RPMI8226 (cell line): ENCODE data around the gene RABAC1.
A peak's percentile ranks its signal among the peaks of the same experiment; 100 is the strongest.
"Not testable (repeated sequence)": the region's sequence is repeated elsewhere in the genome, so short reads cannot be mapped to it uniquely, and the experiment has no call there.

Experiments
- DNase-seq: peaks from one replicate; pipeline ENCODE4 v3.0.0-alpha.2; 2015

Gene RABAC1, protein sequence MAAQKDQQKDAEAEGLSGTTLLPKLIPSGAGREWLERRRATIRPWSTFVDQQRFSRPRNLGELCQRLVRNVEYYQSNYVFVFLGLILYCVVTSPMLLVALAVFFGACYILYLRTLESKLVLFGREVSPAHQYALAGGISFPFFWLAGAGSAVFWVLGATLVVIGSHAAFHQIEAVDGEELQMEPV

DNA sequence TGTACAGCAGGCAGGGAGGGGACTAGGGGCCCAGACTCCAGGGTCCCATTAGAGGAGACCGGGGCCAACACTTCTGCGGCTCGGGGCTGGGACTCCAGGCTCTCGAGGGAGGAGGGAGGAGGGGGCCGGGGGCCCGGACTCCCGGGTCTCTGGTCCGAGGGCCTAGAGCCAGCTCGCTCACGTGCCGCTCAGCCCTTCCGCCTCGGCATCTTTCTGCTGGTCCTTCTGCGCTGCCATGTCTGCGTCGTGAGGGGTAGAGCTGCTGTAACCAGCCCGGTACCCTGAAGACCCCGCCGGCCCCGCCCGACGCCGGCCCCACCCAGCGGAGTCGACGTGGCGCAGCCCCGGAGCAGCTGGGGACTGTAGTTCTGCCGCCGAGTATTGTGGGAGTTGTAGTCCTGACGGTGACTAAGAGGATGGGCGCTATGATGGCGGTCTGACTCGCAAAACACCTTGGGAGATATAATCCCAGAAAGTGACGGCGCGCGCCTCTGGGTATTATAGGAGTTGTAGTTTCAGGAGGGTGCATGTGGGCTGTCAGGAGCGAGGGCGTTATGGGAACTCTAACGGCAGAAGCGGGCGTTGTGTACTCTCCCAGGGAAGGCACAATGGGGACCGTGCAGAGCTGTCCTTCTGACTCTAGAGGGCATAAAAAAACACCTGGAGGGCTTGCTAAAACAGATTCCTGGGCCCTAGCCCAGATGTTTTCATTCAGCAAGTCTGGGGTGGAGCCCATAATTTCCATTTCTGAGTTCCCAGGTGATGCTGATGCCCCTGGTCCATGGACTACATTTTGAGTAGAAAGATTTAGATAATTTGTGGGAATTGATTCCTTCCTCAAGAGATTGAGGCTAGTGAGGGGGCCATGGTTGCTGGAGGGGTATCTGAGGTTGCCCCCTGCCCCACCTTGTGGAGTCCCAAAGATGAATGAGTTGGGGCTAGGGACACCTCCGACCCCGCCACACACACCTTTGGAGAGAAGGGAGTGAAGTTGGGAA, at the start of gene RABAC1:
Gene RABAC1, minus strand, starts transcription at position 266 of the 998 bp plus-strand sequence. Its CDS starts 29 bp downstream, at position 237.
- DNase-seq: peak; percentile 84

DNA sequence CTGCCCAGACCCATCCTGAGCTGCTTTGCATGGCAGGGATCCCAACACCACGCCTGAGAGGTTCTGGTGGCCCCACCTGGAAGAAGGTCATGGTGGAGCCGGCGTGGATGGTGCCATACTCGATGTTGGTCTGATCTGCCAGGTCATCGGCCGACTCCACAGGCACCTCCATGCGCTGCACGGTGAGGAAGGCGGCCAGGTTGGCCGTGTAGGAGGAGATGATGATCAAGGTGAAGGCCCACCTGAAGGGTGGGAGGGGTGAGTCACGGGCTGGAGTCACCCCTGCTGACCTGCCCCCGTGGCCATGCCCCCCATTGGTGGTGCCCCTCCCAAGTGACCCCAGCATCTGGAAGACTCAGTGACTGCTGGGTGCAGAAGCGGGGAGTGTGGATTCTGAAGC, 47.4 kb upstream of the RABAC1 start:
- no peak for DNase-seq

DNA sequence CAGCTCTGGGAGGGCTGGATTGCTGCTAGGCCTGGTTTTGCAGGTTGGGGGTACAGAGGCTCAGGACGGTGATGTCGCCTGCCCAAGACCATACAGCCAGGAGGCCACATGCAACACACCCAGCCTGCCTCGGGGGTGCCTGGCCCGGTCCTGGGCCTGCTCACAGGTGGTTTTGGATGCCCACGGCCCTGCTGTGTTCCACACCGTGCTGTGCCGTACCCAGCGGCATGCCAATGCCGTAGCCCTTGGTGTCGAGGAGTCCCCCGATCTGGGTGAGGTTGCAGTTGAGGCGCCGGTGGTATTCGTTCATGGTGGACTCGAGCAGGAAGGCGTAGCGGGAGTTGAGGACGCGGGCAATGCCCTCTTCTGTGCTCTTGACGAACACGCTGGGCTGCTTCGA, 46.4 kb upstream of the RABAC1 start:
- DNase-seq: no peak

DNA sequence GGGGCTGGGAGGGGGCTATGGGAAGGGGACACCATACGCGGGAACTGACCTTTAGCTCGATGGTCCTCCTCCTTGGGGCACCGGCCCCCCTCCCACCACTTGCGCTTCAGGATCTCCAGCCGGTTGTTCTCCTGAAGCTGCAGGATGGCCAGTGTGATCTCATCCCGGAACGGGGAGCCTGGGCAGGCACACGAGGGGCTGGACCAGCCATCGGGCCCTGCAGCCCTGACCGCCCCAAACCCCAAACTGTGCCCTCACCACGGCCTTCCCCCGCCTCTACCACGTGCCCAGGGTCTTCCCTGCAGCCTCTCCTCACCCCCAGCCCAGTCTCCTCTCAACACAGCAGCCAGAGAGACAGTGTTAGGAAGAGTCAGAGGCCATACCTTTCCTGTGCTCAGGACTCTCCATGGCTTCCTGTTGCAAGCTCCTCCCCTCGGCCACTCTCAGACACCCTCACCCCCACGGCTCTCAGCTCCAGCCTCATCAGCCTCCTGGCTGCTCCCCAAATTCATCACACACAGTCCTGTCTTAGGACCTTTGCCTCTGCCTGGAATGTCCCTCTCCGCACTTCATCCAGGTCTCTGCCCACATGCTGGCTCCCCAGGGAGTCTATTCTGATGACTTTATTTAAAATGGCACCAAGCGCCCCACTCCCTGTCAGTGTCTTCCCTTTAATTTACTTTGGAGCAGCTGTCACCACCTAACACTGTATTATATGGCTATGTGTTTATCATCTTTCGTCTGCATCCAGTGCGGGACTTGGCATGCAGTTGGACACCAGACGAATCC, 44.6 kb upstream of the RABAC1 start:
- DNase-seq: no peak

DNA sequence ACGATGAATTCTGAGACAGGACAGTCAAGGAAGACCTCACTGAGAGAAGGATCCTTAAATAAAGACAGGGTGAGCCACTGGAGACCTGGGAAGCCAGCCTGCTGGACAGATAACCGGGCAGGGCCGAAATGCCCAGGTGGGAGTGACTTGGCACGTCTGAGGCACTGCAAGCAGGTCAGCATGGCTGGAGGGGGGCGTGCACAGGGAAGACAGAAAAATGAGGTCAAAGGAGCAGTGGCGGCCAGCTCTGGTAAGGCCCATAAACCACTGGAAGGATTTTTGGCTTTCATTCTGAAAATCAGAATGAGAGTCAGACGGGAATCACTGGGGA, 40.7 kb upstream of the RABAC1 start:
- DNase-seq: no peak

DNA sequence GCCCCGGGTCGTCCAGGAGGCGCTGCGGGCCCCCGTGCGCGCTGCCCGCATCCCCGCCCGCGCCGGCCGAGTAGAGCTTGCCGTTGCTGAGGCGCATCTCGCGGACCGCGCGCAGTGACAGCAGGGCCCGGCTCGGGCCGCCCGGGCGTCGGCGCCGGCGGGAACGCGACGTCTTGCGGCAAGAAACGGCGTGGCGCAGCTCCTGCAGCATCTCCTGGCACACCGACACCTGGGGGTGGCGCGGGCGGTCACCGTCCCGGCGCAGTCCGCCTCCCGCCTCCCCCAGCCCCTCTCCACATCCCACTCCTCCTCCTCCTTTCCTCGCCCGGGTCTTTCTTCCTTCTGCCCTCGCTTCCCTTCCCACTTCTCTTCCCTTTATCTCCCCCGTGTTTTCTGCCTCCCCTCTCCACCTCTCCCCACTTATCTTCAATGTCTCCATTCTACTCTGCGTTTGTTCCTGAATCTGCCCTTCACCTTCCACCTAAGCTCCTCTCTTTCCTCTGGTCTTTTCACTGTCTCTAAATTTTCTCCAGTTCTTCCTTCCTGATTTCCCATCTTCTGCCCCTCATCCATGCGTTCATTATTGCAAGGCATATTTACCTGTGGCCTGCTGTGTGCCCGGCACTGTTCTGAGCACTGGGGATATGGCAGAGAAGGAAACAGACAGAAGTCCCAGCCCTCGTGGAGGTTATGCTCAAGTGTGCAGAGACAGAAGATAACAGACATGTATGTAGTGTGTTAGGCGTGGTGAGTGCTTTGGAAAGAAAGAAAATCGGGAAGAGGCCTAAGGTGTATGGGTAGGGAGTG, 40.2 kb upstream of the RABAC1 start:
- peak; percentile 40 for DNase-seq

DNA sequence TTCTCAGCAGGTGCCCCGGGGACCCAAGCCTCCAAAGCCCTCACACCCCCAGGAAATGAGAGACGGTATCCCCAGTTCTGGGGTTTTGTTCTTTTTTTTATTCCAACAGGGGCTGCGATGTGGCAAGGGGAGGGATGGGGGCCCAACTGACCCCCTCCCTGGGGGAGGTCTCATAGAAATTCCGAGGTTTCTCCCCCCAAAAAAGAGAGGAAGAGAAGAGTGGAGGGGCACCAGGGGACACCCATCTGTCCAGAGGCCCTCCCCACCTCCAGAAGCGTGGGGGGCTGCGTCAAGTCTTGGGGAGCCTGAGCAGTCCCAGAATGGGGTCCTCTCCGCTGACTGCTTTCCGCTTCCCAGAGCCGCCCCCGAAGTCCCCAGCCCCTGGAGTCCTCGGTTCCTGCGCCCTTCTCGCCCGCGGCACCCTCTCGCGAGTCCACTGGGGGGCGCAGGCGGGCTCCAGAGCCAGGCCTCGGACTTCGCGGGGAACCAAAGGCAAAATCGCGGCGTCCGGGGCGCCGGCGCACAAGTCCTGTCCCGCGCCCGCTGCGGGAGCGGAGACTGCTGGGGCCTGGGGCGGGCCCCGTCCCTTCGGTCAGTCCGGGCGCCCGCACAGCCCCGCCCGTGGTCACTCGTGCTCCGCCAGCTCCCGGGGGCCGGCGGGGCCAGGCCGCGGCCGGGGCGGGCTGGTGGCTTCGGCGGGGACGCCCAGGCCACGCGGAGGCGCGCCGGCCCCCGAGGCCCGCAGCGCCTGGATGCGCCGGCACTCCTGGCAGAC, 39.3 kb upstream of the RABAC1 start:
- peak; percentile 72 for DNase-seq

DNA sequence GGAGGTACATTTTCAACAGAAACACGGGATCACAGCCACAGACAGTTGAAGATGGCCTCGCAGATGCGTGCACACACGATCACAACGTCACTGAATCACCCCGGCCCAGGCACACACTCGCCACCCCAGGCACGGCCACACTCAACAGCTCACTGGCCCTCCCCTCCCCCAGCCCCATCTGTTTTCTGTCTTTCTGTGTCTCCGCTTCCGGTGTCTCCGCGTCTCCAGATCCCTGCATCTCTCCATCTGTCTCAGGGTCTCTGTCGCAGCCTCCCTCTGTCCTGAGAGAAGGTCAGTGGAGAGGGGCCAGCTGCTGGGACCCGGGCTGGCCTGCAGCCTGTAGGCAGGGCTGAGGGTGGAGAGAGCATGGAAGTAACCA, 38.7 kb upstream of the RABAC1 start:
- DNase-seq: no peak

DNA sequence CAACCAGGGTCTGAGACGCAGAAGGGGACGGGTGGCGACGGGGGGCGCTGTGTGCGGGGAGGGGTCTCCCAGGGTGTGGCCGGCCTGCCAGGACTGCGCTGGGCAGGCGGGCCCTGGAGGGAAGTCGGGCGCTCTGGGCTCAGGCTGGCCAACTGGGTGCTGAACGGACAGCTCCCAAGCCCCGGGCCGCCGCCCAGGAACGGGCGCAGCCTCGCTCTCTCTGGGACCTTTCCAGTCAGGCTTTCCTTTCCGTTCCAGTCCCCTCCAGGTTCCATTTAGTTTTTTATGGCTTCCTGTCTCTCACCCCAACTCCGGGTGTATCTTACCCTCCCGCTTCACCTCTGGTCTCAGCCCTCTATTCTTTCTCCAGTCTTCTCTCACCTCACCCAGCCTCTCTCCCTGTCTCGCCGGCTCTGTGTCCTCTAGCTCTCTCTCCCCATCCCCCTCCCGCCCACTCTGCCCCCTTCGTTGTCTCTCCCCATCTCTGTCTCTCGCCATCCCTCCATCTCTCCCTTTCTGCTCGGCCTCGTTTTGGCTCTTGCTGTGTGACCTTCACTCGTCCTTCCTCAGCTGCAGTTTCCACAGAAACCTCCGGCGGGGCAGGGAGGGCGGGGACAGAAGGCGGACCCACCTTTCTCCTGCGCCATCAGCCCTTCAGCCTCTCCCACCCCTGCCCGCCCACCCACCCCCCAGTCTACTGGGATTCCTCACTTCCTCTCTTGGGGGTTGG, 38.2 kb upstream of the RABAC1 start:
- DNase-seq: peak; percentile 52

DNA sequence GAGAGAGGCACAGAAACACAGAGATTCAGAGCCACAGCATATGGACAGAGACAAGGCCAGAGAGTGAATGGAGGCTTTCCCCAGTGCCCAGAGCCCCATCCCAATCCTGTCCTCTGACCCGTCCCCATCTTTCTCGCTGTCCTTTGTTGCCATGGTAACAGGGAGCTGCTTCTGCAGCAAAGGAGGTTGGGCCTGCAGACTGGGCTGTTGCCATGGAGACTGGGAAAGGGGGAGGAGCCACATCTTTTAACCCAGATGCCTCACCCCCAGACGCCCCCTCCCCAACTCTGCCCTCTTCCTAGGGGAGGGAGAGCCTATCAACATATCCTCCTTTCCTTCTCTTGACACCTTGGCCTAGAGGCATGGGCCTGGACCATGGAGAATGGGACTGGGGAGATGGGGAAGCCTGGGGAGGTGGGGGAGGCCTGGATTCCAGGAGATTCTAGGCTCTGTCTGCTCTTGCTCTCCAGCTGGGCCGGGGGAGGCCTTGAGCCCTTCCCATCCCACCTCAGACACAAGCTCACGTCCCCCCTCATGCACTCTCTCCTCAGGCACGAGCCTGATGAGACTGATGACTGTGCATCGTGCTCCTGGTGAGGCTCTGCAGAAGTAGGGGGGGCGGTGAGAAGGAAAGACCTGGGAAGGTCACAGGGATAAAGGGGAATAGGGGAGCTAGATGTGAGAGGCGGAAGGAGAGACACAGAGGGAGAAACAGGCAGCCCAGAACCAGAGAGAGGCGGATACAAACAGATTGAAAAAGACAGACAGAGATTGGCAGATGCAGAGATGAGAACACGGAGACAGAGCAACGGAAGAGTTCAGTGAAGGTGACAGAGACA, 37.1 kb upstream of the RABAC1 start:
- DNase-seq: no peak

DNA sequence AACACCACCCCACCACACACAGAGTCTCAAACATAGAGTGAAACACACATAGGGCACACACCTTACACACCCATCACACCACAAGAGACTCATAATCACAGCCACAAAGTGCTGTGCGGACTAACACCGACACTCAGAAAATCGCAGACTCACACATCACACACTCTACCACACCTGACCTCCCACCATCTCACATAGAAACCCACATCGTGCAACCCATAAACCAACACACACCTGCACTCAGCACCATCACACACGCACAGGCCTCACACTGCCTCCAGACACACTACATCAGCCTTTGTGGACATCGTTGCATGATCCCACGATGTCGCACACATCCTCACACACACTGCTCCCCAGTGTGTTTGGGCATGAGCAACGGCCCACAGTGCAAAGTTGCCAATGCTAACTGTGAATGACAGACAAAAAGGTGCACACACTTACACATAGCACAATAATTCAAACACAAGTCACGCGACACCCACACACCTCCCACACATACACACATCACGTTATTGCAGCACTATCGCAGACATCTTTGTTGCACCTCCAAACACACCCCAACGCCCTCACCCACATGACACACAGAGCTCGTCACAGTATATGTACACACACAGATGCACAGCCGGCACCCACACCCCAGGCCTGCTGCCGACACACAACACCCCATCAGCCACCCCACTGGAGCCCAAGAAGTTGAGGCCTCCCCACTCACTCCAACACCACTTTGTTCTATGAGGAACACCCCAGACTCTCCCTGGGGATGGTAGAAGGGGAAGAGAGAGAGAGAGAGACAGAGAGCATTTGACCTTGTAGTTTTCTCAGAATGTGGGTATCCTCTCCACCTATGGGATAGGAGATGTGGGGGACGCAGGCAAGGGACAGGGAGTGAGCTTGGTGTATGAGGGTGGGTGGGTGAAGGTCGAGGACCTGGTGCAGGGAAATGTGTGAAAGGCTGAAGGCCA, 36.2 kb upstream of the RABAC1 start:
- DNase-seq: no peak

DNA sequence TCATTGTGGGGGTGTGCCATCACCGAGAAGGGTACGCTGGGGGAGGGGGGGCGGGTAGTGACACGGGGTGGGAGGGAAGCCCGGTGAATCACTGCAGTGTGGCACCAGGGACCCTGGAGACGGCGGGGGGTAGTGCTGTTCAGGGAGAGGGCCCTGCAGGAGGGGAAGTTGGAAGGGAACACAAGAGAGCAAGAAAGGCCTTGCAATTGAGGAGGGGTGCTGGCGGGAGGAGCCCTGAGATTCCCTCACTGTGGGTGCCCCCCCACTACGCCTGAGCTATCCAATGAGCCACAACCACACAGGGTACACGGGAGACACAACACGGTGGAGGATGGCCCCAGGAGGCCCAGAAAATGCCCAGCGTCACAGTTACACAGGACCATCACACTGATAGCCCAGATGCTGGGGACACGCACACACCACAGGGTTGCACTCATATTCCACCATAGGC, 35.4 kb upstream of the RABAC1 start:
- DNase-seq: no peak

DNA sequence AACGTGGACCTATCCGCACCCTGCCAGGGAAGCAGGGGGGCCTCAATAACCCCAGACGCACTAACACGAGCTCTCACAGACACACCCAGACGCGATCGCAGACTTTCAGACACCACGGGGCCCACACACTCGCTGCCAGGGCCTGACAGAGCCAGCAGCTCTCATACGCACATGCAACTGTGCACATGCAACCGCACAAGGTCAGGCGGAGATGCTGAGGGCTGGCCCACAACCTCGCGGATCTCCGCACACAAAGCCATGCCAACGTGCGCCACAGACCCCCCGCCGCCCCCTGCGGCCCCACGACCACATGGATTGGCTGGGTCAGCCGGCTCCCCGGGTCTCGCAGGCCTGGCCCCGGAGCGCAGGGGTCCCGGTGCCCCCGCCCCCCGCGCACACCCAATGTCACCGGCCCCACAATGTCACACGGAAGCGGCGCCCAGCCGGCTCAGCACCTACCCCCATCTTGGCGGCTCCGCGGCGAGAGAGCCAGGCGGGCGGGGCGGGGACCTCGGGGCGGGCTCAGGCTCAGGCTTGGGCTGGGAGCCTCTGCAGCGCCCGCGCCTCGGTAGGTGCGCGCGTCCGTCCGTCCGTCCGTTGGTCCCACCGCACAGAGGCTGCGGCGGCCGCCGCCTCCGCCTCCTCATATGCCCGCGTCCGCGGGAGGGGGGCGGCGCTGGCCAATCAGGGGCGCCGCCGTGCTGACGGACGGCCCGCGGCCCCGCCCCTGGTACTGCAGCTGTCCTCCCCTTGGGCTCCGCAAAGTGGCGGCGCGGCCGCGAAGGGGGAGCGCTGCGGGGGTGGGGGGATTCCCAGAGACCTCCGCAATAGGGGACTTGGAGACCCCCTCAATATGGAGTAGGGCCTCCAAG, 34.7 kb upstream of the RABAC1 start, which contains the start of gene ATP1A3:
Gene ATP1A3, minus strand, starts transcription at position 619 of the 872 bp plus-strand sequence. Its CDS starts 154 bp downstream, at position 465.
- DNase-seq: peak; percentile 63

DNA sequence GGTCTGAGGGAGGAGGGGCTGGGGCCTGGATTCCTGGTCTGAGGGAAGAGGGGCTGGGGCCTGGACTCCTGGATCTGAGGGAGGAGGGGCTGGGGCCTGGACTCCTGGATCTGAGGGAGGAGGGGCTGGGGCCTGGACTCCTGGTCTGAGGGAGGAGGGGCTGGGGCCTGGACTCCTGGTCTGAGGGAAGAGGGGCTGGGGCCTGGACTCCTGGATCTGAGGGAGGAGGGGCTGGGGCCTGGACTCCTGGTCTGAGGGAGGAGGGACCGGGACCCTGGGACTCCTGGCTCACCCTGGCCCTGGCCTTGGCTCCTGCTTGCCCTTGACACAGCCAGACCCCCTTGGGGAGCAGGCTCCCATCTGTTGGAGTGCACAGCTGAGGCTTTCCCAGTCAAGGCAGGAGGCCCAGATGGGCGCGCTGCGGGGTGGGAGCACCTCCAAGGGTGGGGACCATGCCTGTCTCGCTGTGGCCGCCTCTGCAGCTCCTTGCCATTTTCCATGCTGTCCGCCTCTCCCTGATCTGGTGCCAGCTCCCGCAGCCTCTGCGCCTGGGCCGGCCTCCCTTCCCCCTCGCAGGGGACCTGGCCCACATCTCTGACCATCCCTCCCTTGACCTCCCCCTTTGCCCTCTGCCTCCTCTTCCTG, 32.9 kb upstream of the RABAC1 start:
- not testable (repeated sequence) for DNase-seq

DNA sequence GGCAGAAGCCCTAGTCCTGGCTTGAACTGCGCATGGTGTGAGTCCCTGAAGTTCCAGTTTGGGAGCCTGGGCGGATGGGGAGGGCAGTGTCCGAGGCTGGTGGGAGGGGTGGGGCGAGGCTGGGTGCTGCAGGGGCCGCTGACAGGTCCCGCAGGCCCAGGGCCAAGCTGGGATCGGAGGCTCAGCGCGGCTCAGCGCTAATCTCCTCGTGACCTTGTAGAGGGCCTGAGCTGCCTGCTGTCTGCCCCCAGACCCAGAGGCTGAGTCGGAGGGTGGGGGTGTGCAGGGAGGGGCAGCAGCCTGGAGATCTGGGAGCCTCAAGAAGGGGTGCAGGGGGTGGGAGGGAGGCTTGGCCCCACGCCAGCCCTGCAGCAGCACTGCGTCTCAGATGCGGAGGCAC, 31.9 kb upstream of the RABAC1 start:
- no peak for DNase-seq

DNA sequence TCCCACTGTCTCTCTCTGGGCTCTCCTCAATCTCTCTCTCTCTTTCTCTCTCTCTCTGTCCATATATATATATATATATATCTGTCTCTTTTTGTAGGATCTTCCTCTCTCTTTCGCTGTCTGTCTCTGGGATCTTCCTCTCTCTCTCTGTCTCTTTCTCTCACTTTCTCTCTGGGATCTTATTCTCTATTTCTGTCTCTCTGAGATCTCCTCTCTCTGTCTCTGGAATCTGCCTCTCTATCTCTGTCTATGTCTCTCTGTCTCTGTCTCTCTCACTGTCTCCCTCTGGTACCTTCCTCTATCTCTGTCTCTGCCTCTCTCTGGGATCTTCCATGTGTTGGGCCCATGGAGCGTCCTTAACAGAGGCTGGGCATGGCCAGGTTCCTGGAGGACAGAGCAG, 31.5 kb upstream of the RABAC1 start:
- no peak for DNase-seq

DNA sequence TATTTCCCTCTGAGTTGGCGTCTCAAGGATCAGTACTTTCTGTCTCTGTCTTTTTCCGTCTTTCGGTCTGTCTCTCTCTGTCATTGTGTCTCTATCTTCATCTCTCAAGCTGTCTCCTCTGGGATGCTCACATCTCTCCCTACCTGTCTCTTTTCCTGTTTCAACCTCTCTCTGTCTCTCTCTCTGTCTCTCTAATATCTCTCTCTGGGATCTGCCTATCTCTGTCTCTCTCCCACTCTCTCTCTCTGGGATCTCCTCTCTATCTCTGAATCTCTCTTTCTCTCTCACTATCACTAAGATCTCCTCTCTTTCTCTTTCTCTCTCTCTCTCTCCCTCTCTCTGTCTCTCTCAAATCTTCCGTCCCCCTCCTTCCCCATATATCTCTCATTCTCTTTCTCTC, 30.9 kb upstream of the RABAC1 start:
- DNase-seq: no peak
